ENCODE results near the gene TRMT10B. TPM values are rescaled to one million over a fixed set of nuclear protein-coding genes. Genes with fewer than 3 reads are reported as not detected.

The TRMT10B gene
- total RNA-seq, 4 donors from 2014 or later = 5.5 to 11.2 (median 6.8) TPM

DNA sequence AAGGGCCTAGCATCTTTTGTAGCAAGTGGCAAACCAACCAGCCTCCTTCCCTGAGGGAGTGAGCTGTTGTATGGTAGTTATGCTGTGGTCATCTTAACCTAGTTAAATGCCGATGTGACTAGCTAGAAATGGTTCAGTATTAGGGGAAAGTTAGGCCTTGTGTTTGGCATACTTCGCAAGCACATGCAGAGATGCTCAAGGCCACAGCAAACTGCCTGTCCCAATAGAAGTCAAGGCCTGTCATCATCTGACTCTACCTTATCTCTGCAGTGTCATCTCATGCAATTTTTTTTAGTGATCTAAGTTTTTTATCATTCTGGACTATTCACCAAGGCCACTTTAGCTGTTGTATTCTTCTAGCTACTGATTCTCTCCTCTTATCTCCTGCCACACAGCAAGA, 36.5 kb downstream of the TRMT10B start:
- Histone ChIP-seq H3K27ac (replicated peaks in 1 of 4) (no peak overlapping the region), H3K27me3 (peaks cover 0 to 9% (median 5%) of the 10 kb centered on the region in 4 donors), H3K36me3 (peaks cover 0 to 7% (median 0%) of the 10 kb centered on the region in 4 donors), H3K4me3 (no peak overlapping the region), H3K9me3 (no peaks in the 10 kb centered on the region), H3K4me1 (peaks cover 0 to 8% (median 7%) of the 10 kb centered on the region in 4 donors)
- 89% methylated on average over 2 of the region's 2 CpGs for WGBS
- no peak for DNase-seq (ENCODE audit: extremely low spot score)
- intact Hi-C loops (cut with DNase I) = no loop called here
- TF ChIP-seq POLR2AphosphoS5 (IDR thresholded peaks at IDR 0.05) (no peak), POLR2A (IDR thresholded peaks at IDR 0.05; ENCODE audit: low read depth) (no peak), EP300 (IDR thresholded peaks at IDR 0.05) (no peak)
- TF ChIP-seq, protein P1, sequence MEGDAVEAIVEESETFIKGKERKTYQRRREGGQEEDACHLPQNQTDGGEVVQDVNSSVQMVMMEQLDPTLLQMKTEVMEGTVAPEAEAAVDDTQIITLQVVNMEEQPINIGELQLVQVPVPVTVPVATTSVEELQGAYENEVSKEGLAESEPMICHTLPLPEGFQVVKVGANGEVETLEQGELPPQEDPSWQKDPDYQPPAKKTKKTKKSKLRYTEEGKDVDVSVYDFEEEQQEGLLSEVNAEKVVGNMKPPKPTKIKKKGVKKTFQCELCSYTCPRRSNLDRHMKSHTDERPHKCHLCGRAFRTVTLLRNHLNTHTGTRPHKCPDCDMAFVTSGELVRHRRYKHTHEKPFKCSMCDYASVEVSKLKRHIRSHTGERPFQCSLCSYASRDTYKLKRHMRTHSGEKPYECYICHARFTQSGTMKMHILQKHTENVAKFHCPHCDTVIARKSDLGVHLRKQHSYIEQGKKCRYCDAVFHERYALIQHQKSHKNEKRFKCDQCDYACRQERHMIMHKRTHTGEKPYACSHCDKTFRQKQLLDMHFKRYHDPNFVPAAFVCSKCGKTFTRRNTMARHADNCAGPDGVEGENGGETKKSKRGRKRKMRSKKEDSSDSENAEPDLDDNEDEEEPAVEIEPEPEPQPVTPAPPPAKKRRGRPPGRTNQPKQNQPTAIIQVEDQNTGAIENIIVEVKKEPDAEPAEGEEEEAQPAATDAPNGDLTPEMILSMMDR (IDR thresholded peaks at IDR 0.05) = no peak

DNA sequence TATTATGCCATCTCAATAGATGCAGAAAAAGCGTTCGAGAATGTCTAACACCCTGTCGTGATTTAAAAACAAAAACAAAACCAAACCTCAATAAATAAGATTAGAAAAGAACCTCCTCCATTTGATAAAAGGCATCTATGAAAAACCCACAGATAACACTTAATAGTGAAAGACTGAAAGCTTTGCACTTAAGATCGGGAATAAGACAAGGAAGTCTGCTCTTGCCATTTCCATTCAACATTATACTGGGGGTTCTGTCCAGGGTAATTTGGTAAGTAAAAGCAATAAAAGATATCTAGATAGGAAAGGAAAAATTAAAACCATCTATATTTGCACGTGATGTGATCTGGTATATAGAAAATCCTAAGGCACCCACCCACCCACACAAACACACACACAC, 38.5 kb downstream of the TRMT10B start:
- 84% methylated on average over 5 of the region's 5 CpGs for WGBS
- no peak for DNase-seq (ENCODE audit: extremely low spot score)
- no peak overlapping the region for H3K4me3 ChIP-seq
- no peaks in the 10 kb centered on the region for H3K4me1 ChIP-seq
- H3K27ac ChIP-seq (replicated peaks in 1 of 4) = no peak overlapping the region
- peaks cover 0 to 3% (median 2%) of the 10 kb centered on the region in 4 donors for H3K27me3 ChIP-seq
- intact Hi-C loops (cut with DNase I) = no loop called here
- H3K36me3 ChIP-seq = peaks cover 0 to 10% (median 0%) of the 10 kb centered on the region in 4 donors
- H3K9me3 ChIP-seq = no peaks in the 10 kb centered on the region
- TF ChIP-seq POLR2AphosphoS5 (IDR thresholded peaks at IDR 0.05) (no peak), EP300 (IDR thresholded peaks at IDR 0.05) (no peak), POLR2A (IDR thresholded peaks at IDR 0.05; ENCODE audit: low read depth) (no peak)
- TF ChIP-seq, protein P1 (IDR thresholded peaks at IDR 0.05) = no peak

DNA sequence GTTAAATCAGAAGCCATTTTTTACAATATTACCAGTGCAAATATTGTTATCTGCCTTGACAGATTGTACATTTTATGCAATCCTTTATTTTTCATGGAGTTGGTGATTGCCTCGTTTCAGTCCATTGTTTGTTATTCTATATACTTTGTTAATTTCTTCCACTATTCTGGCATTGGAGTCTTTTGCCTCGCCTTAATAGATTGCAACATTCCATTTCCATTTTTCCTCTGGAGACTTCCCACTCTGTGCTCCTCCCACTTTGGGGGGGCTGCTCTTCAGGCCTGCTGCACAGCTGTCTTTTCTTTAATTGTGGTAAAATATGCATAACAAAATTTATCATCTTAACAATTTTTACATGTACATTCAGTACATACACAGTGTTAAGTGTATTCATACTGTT, 42.6 kb downstream of the TRMT10B start:
- H3K27ac ChIP-seq (replicated peaks in 1 of 4) = no peak overlapping the region
- H3K4me1 ChIP-seq = peaks cover 6 to 14% (median 9%) of the 10 kb centered on the region in 4 donors
- H3K27me3 ChIP-seq = no peaks in the 10 kb centered on the region
- H3K36me3 ChIP-seq = peaks cover 0 to 3% (median 0%) of the 10 kb centered on the region in 4 donors
- no peaks in the 10 kb centered on the region for H3K9me3 ChIP-seq
- no peak overlapping the region for H3K4me3 ChIP-seq
- no peak for DNase-seq (ENCODE audit: extremely low spot score)
- intact Hi-C loops (cut with DNase I) = no loop called here
- TF ChIP-seq POLR2A (IDR thresholded peaks at IDR 0.05; ENCODE audit: low read depth) (no peak), POLR2AphosphoS5 (IDR thresholded peaks at IDR 0.05) (no peak), EP300 (IDR thresholded peaks at IDR 0.05) (no peak)
- TF ChIP-seq, protein P1 (IDR thresholded peaks at IDR 0.05) = no peak
- WGBS = 64% methylated on average over 2 of the region's 2 CpGs

DNA sequence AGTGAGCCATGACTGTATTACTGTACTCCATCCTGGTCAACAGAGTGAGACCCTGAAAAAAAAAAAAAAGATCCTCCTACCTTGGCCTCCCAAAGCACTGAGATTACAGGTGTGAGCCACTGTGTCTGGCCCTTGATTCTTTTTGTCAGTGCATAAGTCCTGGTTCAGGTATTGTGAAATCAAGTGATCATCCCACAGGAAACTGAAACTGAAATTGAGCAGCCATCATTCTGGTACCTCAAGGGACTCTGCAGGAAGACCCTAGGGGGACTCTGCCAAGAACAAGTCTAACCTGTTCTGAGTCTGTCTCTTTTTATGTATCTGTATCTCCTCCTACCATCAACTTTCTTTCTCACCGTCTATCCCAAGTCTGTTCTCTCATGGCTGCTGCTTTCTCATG, 45.1 kb downstream of the TRMT10B start:
- WGBS = 92% methylated on average over 1 of the region's 1 CpG
- H3K27ac ChIP-seq (replicated peaks in 1 of 4) = no peak overlapping the region
- no peak overlapping the region for H3K4me3 ChIP-seq
- H3K36me3 ChIP-seq = peaks cover 0 to 3% (median 0%) of the 10 kb centered on the region in 4 donors
- peaks cover 27 to 38% (median 33%) of the 10 kb centered on the region in 4 donors for H3K4me1 ChIP-seq
- no peaks in the 10 kb centered on the region for H3K9me3 ChIP-seq
- TF ChIP-seq POLR2AphosphoS5 (IDR thresholded peaks at IDR 0.05) (no peak), EP300 (IDR thresholded peaks at IDR 0.05) (no peak), POLR2A (IDR thresholded peaks at IDR 0.05; ENCODE audit: low read depth) (no peak)
- TF ChIP-seq, protein P1 (IDR thresholded peaks at IDR 0.05) = no peak
- intact Hi-C loops (cut with DNase I) = no loop called here
- DNase-seq (ENCODE audit: extremely low spot score) = no peak
- H3K27me3 ChIP-seq = no peaks in the 10 kb centered on the region
